Body of pancreas (tissue), 4 donors: Measurements from ENCODE around the gene CDHR1. TPM values are rescaled to one million over a fixed set of nuclear protein-coding genes. Genes with fewer than 3 reads are reported as not detected.

Experiments
- ATAC-seq: fragments of 150-250 bp; one replicate; pipeline ENCODE4 v1.9.1; 2016
- DNase-seq, 4 donors: peaks; one replicate each; pipeline ENCODE4 v3.0.0-alpha.2; 2019
- H3K27ac ChIP-seq, 4 donors: fragments of 200-600 bp; sonication (generic); 1 replicate in 3 of 4; 2 replicates in 1 of 4; pipeline versions ENCODE4 v1.5.1 to v1.6.1; 2016 to 2019; ENCODE audit warnings: mild to moderate bottlenecking in 1 of 4, mixed read lengths in 1 of 4, moderate library complexity in 1 of 4
- H3K27me3 ChIP-seq, 2 donors: fragments of 200-600 bp; sonication (generic); one replicate each; pipeline ENCODE4 v1.6.0; 2016; ENCODE audit warnings: mild to moderate bottlenecking in 1 of 2
- H3K36me3 ChIP-seq, 2 donors: fragments of 200-600 bp; sonication (generic); replicated peaks in 1 of 2; 2 replicates each; pipeline ENCODE4 v1.5.1; 2016; ENCODE audit warnings: low read depth in 2 of 2; ENCODE audit not compliant: insufficient read depth in 1 of 2
- H3K4me1 ChIP-seq: fragments of 200-600 bp; sonication (generic); one replicate; pipeline ENCODE4 v1.6.0; 2016
- H3K4me3 ChIP-seq, 2 donors: fragments of 200-600 bp; sonication (generic); 1 replicate in 1 of 2; 2 replicates in 1 of 2; pipeline ENCODE4 v1.5.1; 2016 to 2019
- H3K9me3 ChIP-seq, 3 donors: fragments of 200-600 bp; sonication (generic); 1 replicate in 2 of 3; 2 replicates in 1 of 3; pipeline ENCODE4 v1.5.1; 2016
- CTCF ChIP-seq, 7 experiments: fragments of 450-650 bp in 4 of 7; fragments of 200-600 bp in 3 of 7; sonication (generic) in 3 of 7; IDR thresholded peaks; one replicate each; pipeline ENCODE4 v1.5.1; 2016 to 2019; ENCODE audit warnings: antibody characterized with exemption in 7 of 7
- POLR2A ChIP-seq, 3 donors: fragments of 450-650 bp; IDR thresholded peaks; one replicate each; pipeline ENCODE4 v1.6.1; 2016; ENCODE audit warnings: antibody characterized with exemption in 3 of 3, mild to moderate bottlenecking in 2 of 3
- WGBS, 2 donors: methylation state at CpG; one replicate each; pipeline ENCODE4 v1.1.5; 2017; 5-methylcytosine and 5-hydroxymethylcytosine counted together
- intact Hi-C: fragments of 100-400 bp; cut with DNase I; formaldehyde crosslinking; loops from one replicate; pipeline ENCODE4 v1.15.1; 2023
- total RNA-seq, 2 donors: library from RNA; depleted of rRNA; stranded (reverse); fragments of >200 nt; gene quantifications; one replicate each; pipeline ENCODE4 v1.1.0, GENCODE V29; 2016

The CDHR1 gene
- total RNA-seq, 2 donors from 2014 or later: 0.26 TPM; not detected in 1

- ATAC-seq (no peak), DNase-seq (no peak)
- no peaks in the 10 kb centered on the region for H3K27me3 ChIP-seq
- peaks cover 6 to 14% of the 10 kb centered on the region in 2 donors for H3K36me3 ChIP-seq
- intact Hi-C loops: no loop called here
- no peaks in the 10 kb centered on the region for H3K4me1 ChIP-seq
- H3K27ac ChIP-seq: no peak overlapping the region
- TF ChIP-seq POLR2A (IDR thresholded peaks at IDR 0.05): no peak
- no peak for TF ChIP-seq CTCF (IDR thresholded peaks at IDR 0.05)
- H3K9me3 ChIP-seq: no peaks in the 10 kb centered on the region
- 85 to 87% methylated on average over 4 of the region's 4 CpGs for WGBS, 2 donors
- no peak overlapping the region for H3K4me3 ChIP-seq
These were observed 38.8 kb upstream of the CDHR1 start for GRCh38 chr10:84155521-84155920.

GRCh38 chr10:84156009-84156408 is 38.3 kb upstream of the CDHR1 start:
- intact Hi-C loops: no loop called here
- Histone ChIP-seq H3K27ac (no peak overlapping the region), H3K27me3 (no peaks in the 10 kb centered on the region), H3K4me3 (no peak overlapping the region), H3K9me3 (no peaks in the 10 kb centered on the region), H3K4me1 (no peaks in the 10 kb centered on the region), H3K36me3 (peaks cover 1 to 10% of the 10 kb centered on the region in 2 donors)
- ATAC-seq: no peak
- DNase-seq: no peak
- no peak for TF ChIP-seq CTCF (IDR thresholded peaks at IDR 0.05)
- TF ChIP-seq POLR2A (IDR thresholded peaks at IDR 0.05): no peak
- 95 to 98% methylated on average over 2 of the region's 2 CpGs for WGBS, 2 donors

GRCh38 chr10:84156768-84157167 is 37.6 kb upstream of the CDHR1 start:
- no peak for TF ChIP-seq CTCF (IDR thresholded peaks at IDR 0.05)
- TF ChIP-seq POLR2A (IDR thresholded peaks at IDR 0.05): no peak
- intact Hi-C loops: no loop called here
- Histone ChIP-seq H3K27me3 (no peaks in the 10 kb centered on the region), H3K36me3 (peaks cover 0 to 7% of the 10 kb centered on the region in 2 donors), H3K4me1 (no peaks in the 10 kb centered on the region), H3K4me3 (no peak overlapping the region), H3K27ac (no peak overlapping the region), H3K9me3 (no peaks in the 10 kb centered on the region)
- DNase-seq: no peak
- 52 to 62% methylated on average over 10 of the region's 10 CpGs for WGBS, 2 donors
- ATAC-seq: no peak

- TF ChIP-seq CTCF (IDR thresholded peaks at IDR 0.05): no peak
- no peak for TF ChIP-seq POLR2A (IDR thresholded peaks at IDR 0.05)
- DNase-seq: no peak
- no peak overlapping the region for H3K4me3 ChIP-seq
- intact Hi-C loops: no loop called here
- no peak overlapping the region for H3K27ac ChIP-seq
- no peaks in the 10 kb centered on the region for H3K27me3 ChIP-seq
- WGBS, 2 donors: 53 to 54% methylated on average over 2 of the region's 2 CpGs
- no peak for ATAC-seq
- H3K4me1 ChIP-seq: no peaks in the 10 kb centered on the region
- no peaks in the 10 kb centered on the region for H3K9me3 ChIP-seq
- H3K36me3 ChIP-seq: peaks cover 0 to 3% of the 10 kb centered on the region in 2 donors
These were observed 36.3 kb upstream of the CDHR1 start for GRCh38 chr10:84158061-84158460.

GRCh38 chr10:84158550-84158949 is 35.8 kb upstream of the CDHR1 start:
- Histone ChIP-seq H3K9me3 (no peaks in the 10 kb centered on the region), H3K27ac (no peak overlapping the region), H3K27me3 (no peaks in the 10 kb centered on the region), H3K4me1 (no peaks in the 10 kb centered on the region), H3K36me3 (peaks cover 0 to 3% of the 10 kb centered on the region in 2 donors), H3K4me3 (no peak overlapping the region)
- 64 to 72% methylated on average over 4 of the region's 4 CpGs for WGBS, 2 donors
- intact Hi-C loops: no loop called here
- ATAC-seq (no peak), DNase-seq (no peak)
- TF ChIP-seq CTCF (IDR thresholded peaks at IDR 0.05): no peak
- no peak for TF ChIP-seq POLR2A (IDR thresholded peaks at IDR 0.05)
